Ascending aorta (tissue), 2 donors: Measurements from ENCODE around the gene LCN15. TPM values are rescaled to one million over a fixed set of nuclear protein-coding genes. Genes with fewer than 3 reads are reported as not detected.

Experiments used
- DNase-seq, 2 donors: peaks; one replicate each; pipeline ENCODE4 v3.0.0-alpha.2; 2019; ENCODE audit warnings: low spot score in 2 of 2
- H3K27ac ChIP-seq, 2 donors: fragments of 200-600 bp; sonication (generic); one replicate each; pipeline ENCODE4 v1.5.1; 2016 to 2017; ENCODE audit warnings: mild to moderate bottlenecking in 1 of 2
- H3K27me3 ChIP-seq: fragments of 200-600 bp; sonication (generic); one replicate; pipeline ENCODE4 v1.5.1; 2017
- H3K36me3 ChIP-seq, 2 donors: fragments of 200-600 bp; sonication (generic); one replicate each; pipeline ENCODE4 v1.5.1; 2016
- H3K4me1 ChIP-seq, 2 donors: fragments of 200-600 bp; sonication (generic); one replicate each; pipeline ENCODE4 v1.5.1; 2016 to 2017; ENCODE audit warnings: mild to moderate bottlenecking in 1 of 2
- H3K4me3 ChIP-seq, 2 donors: fragments of 200-600 bp; sonication (generic); one replicate each; pipeline ENCODE4 v1.5.1; 2016 to 2017; ENCODE audit warnings: mild to moderate bottlenecking in 1 of 2
- H3K9me3 ChIP-seq, 2 donors: fragments of 200-600 bp; sonication (generic); one replicate each; pipeline ENCODE4 v1.5.1; 2016
- intact Hi-C: fragments of 100-400 bp; cut with DNase I; formaldehyde crosslinking; loops from one replicate; pipeline ENCODE4 v1.15.1; 2023
- total RNA-seq: library from RNA; depleted of rRNA; stranded (reverse); fragments of >200 nt; gene quantifications from one replicate; pipeline ENCODE4 v1.1.0, GENCODE V29; 2016
- TF ChIP-seq, protein P1 (sequence below), 3 experiments: fragments of 200-600 bp in 2 of 3; fragments of 450-650 bp in 1 of 3; sonication (generic) in 2 of 3; IDR thresholded peaks; one replicate each; pipeline ENCODE4 v1.5.1; 2016 to 2019; ENCODE audit warnings: antibody characterized with exemption in 3 of 3, mild to moderate bottlenecking in 1 of 3, moderate library complexity in 1 of 3

The LCN15 gene
- total RNA-seq, 1 donor from 2014 or later, result not detected

DNA sequence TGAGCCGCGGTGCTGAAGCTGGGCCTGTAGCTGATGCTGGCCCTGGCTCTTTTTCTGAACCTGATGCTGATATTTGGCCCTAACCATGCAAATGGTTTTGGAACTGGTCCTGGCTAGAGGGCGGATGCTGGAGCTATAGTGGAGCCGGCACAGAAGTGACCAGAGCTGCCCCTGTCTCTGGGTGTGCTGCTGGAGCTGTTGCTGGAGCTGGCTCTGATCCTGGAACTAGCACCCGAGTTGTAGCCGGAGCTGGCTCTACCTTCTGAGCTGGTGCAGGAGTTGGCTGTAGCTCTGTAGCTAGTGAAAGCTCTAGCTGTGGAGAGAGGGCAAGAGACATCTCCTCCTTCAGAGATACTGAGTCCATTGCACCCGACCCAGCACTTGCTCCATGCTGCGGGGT, 34.4 kb downstream of the LCN15 start:
- intact Hi-C loops, result loop anchor here (5.0 kb wide), 2 partner anchors 43 to 248 kb away; partner anchors contain the start of genes AGPAT2 and SEC16A
- DNase-seq, result no peak
- H3K4me1 ChIP-seq, result peaks cover 16 to 18% of the 10 kb centered on the region in 2 donors
- no peak overlapping the region for H3K27ac ChIP-seq
- H3K4me3 ChIP-seq, result no peak overlapping the region
- no peaks in the 10 kb centered on the region for H3K9me3 ChIP-seq
- no peaks in the 10 kb centered on the region for H3K27me3 ChIP-seq
- TF ChIP-seq, protein P1, sequence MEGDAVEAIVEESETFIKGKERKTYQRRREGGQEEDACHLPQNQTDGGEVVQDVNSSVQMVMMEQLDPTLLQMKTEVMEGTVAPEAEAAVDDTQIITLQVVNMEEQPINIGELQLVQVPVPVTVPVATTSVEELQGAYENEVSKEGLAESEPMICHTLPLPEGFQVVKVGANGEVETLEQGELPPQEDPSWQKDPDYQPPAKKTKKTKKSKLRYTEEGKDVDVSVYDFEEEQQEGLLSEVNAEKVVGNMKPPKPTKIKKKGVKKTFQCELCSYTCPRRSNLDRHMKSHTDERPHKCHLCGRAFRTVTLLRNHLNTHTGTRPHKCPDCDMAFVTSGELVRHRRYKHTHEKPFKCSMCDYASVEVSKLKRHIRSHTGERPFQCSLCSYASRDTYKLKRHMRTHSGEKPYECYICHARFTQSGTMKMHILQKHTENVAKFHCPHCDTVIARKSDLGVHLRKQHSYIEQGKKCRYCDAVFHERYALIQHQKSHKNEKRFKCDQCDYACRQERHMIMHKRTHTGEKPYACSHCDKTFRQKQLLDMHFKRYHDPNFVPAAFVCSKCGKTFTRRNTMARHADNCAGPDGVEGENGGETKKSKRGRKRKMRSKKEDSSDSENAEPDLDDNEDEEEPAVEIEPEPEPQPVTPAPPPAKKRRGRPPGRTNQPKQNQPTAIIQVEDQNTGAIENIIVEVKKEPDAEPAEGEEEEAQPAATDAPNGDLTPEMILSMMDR (IDR thresholded peaks at IDR 0.05), result no peak
- H3K36me3 ChIP-seq, result peaks cover 14 to 17% of the 10 kb centered on the region in 2 donors

DNA sequence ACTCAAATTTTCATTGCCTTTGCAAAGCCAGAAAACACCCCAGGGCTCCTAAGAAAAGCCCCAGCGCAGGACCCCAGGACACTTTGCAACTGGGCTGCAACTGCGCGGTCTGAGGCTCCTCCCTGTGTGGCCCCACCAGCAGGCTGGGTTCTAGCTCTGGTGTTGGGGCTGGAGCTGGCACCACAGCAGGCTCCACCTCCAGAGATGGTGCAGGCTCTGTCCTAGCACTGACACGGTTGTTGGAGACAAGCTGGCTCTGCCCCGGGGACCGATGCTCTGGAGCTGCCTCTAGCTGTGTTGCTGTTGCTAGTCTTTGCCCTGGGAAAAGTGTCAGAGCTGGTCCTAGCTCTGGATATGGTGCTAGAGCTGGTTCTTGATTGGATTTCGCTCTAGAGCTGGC, 35.2 kb downstream of the LCN15 start:
- no peaks in the 10 kb centered on the region for H3K9me3 ChIP-seq
- no peak for DNase-seq
- H3K27me3 ChIP-seq, result no peaks in the 10 kb centered on the region
- peaks cover 22 to 25% of the 10 kb centered on the region in 2 donors for H3K36me3 ChIP-seq
- TF ChIP-seq, protein P1 (IDR thresholded peaks at IDR 0.05), result no peak
- peaks cover 16 to 18% of the 10 kb centered on the region in 2 donors for H3K4me1 ChIP-seq
- H3K27ac ChIP-seq, result no peak overlapping the region
- intact Hi-C loops, result loop anchor here (5.0 kb wide), 2 partner anchors 42 to 247 kb away; partner anchors contain the start of genes AGPAT2 and SEC16A
- peak overlapping the region in 1 of 2 donors; percentile 81 for H3K4me3 ChIP-seq

DNA sequence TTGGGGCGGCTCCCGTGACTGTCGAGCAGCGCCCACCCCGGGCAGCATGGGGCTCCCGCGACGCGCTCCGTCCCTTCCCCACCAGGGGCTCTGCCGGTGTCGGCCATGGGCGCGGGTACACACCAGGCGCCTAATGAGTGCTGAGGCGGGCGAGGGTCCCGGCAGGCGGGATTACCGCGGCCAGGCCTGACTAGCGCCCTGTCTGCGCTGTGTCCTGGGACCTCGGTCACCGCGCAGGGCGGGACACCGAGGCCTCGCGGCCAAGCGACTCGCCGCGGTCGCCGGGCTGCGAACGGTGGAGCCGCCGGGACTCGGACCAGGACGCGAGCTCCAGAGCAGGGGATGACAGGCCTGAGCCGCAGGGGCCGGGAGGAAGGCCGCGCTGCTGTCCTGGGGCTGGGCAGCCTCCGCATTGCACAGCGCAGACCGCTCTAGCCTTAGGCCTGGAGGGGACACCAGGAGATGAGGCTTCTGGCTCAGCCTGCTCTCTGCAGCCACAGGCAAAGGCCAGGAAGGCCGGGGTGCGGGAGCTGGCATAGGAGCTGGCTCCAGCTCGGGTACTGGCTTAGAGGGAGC, 35.7 kb downstream of the LCN15 start:
- no peak overlapping the region for H3K27ac ChIP-seq
- H3K36me3 ChIP-seq, result peaks cover 27 to 30% of the 10 kb centered on the region in 2 donors
- intact Hi-C loops, result loop anchor here (5.0 kb wide), 2 partner anchors 41 to 246 kb away; partner anchors contain the start of genes AGPAT2 and SEC16A
- TF ChIP-seq, protein P1 (IDR thresholded peaks at IDR 0.05), result no peak
- H3K4me3 ChIP-seq, result peak overlapping the region; percentile 74 to 81
- H3K9me3 ChIP-seq, result no peaks in the 10 kb centered on the region
- no peak for DNase-seq
- peaks cover 16 to 18% of the 10 kb centered on the region in 2 donors for H3K4me1 ChIP-seq
- H3K27me3 ChIP-seq, result no peaks in the 10 kb centered on the region

DNA sequence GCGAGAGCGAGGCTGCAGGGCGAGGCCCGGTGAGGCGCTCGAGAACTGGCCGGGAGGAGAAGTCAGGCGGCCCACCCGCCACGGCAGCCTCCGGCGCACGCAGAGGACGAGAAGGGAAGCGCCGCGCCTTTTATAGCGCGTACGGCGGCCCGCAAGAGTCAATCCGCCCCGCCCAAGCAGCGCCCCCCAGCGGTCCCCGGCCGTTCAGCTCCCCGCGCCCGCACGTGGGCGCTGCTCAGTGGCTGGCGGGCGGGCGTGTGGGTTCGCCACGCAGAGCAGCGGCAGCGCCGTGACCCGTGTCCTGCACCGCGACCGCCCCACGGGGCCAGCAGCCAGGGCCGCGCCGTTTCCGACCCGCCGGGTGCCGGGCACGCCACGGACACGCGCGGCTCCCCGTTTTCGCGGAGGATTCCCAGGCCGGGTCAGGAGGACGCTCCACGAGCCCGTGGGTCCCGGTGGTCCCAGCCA, 36.2 kb downstream of the LCN15 start:
- Histone ChIP-seq H3K4me1 (peaks cover 16 to 18% of the 10 kb centered on the region in 2 donors), H3K36me3 (peaks cover 32 to 35% of the 10 kb centered on the region in 2 donors), H3K27ac (peak overlapping the region in 1 of 2 donors; percentile 45), H3K9me3 (no peaks in the 10 kb centered on the region), H3K27me3 (no peaks in the 10 kb centered on the region), H3K4me3 (peak overlapping the region; percentile 74 to 81)
- intact Hi-C loops, result loop anchor here (5.0 kb wide), 2 partner anchors 41 to 246 kb away; partner anchors contain the start of genes AGPAT2 and SEC16A
- TF ChIP-seq, protein P1 (IDR thresholded peaks at IDR 0.05), result peak; percentile 80 to 98 (median 86)
- peak; percentile 54 to 91 for DNase-seq

DNA sequence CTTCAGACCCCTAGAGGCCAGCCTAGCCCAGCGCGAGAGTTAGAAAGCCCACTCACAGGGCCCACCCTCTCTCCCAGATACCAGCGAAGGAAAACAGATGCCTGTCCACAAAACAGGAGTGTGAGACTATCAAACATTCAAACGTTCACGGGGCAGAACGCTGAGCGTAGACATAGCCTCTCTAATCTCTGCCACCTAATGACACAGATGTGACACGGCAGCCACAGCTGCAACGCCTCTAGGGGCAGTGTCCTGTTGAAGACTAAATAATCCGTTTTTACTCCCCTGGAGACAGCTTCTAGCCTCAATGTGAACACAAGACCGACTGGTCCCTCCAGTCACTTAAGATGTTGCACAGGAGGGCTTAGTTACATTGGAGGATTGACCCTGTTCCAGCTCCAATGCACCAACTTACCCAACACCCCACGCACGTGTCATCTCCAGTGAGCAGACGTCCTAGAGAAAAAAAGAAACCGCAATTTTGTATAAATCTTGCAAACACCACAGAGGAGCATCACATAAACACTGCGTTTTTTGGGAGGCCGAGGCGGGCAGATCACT, 37.6 kb downstream of the LCN15 start:
- no peak overlapping the region for H3K27ac ChIP-seq
- peaks cover 44 to 48% of the 10 kb centered on the region in 2 donors for H3K36me3 ChIP-seq
- no peaks in the 10 kb centered on the region for H3K27me3 ChIP-seq
- TF ChIP-seq, protein P1 (IDR thresholded peaks at IDR 0.05), result no peak
- peaks cover 16 to 18% of the 10 kb centered on the region in 2 donors for H3K4me1 ChIP-seq
- no peaks in the 10 kb centered on the region for H3K9me3 ChIP-seq
- intact Hi-C loops, result loop anchor here (5.0 kb wide), 2 partner anchors 39 to 244 kb away; partner anchors contain the start of genes AGPAT2 and SEC16A
- DNase-seq, result no peak
- H3K4me3 ChIP-seq, result peak overlapping the region; percentile 74 to 81
